HL-60/S4 treated with phorbol 12-myristate 13-acetate at 8.2 ng/mL for 4 days and 3 days (cell line): ENCODE measurements around the gene C12orf57.
"Not testable (repeated sequence)": the region's sequence is repeated elsewhere in the genome, so short reads cannot be mapped to it uniquely, and the experiment has no call there.

Source experiments
- in situ Hi-C: fragments of 300-500 bp; cut with MboI; formaldehyde crosslinking; loops from 2 replicates; pipeline ENCODE4 v1.15.0; 2022; ENCODE audit warnings: low sequenced_read_pairs

C12orf57 gene

GRCh38 chr12:6943722-6944380 lies at the start of gene C12orf57, which contains the start of gene RNU7-1:
Gene C12orf57 (plus strand): TSS chr12:6944022. CDS start chr12:6944122, 100 bp downstream.
Gene RNU7-1 (plus strand): TSS chr12:6943816.
- in situ Hi-C loops = no loop called here

- in situ Hi-C loops = no loop called here
These were observed 49.5 kb upstream of the C12orf57 start for GRCh38 chr12:6894321-6894720.

DNA sequence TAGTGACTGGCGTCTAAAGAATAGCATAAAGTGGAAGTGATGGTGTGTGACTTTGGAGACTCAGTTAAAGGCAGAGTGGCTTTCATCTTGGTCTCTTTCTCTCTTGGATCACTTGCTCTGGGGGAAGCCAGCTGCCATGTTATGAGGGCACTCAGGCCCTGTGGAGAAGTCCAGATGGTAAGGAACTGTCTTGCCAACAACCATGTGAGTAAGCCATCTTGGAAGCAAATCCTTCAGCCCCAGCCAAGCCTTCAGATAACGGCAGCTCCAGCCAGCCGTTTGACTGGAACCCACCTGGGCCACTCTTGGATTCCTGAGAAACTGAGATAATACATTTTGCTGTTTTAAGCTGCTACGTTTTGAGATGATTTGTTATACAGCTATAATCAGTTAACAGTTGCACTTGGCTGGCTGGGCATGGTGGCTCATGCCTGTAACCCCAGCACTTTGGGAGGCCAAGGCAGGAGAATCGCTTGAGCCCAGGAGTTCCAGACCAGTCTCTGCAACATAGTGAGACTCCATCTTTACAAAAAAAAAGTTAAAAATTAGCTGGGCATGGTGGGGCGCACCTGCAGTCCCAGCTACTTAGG lies 46.9 kb upstream of the C12orf57 start:
- in situ Hi-C loops = no loop called here

DNA sequence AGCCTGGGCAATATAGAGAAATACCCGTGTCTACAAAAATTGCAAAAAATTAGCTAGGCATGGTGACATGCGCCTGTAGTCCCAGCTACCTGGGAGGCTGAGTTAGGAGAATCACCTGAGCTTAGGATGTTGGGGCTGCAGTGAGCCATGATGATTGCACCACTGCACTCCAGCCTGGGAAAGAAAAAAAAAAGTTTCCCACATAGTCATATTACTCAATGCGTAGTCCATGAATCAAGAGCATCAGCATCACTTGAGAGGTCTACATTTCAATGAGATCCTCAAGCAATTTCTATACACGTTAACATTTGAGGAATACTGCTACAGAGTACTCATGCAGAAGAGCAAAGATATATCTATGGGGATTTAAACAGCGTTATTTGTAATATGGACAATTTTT lies 44.4 kb upstream of the C12orf57 start:
- in situ Hi-C loops = no loop called here

DNA sequence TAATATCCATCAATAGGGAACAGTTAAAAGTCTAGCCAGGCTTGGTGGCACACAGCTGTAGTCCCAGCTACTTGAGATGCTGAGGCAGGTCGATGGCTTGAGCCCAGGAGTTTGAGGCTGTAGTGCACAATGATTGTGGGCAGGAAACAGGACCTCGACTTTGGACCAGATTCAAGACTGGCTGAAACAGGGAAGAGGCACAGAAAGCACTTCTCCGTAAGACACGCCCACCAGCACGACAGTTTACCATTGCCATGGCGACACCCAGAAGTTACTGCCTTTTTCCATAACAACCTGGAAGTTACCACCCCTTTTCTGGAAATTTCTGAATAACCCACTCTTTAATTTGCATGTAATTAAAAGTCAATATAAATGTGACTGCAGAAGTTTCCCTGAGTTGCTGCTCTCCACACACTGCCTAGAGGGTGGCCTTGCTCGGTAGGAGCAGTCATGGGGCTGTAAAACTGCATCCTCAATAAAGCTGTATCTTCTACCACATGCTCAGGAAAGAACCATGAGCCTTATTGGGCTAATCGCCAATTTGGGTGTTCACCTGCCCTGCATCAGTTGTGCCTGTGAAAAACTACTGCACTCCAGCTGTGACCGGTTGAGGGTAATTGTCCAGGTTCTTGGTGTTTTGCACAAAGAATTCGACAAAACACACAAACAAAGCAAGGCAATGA lies 43.8 kb upstream of the C12orf57 start:
- in situ Hi-C loops = no loop called here

DNA sequence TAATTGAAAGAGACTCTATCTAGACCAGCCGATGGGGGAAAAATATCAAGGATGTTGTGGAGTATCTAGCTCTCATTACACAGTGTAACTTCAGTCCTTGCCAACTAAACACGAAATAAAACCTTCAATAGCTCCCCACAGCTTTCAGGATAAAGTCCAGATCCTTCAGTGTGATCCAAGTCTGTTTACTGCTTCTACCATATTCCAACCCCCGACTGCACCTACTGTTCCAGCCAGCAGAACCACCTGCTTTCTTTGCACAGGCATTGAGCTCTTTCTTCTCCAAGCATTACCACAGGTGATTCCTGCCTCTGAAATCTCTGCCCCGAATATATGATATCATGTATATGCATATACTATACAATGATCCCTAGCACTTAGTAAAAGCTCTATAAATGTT lies 41.4 kb upstream of the C12orf57 start:
- in situ Hi-C loops = no loop called here

GRCh38 chr12:6903722-6904121 lies 40.1 kb upstream of the C12orf57 start:
- in situ Hi-C loops = no loop called here

GRCh38 chr12:6904280-6905276 lies 39.2 kb upstream of the C12orf57 start, which contains the start of gene LRRC23:
Gene LRRC23 (plus strand): TSS chr12:6904822. CDS start chr12:6905634, 812 bp downstream.
- in situ Hi-C loops = no loop called here

DNA sequence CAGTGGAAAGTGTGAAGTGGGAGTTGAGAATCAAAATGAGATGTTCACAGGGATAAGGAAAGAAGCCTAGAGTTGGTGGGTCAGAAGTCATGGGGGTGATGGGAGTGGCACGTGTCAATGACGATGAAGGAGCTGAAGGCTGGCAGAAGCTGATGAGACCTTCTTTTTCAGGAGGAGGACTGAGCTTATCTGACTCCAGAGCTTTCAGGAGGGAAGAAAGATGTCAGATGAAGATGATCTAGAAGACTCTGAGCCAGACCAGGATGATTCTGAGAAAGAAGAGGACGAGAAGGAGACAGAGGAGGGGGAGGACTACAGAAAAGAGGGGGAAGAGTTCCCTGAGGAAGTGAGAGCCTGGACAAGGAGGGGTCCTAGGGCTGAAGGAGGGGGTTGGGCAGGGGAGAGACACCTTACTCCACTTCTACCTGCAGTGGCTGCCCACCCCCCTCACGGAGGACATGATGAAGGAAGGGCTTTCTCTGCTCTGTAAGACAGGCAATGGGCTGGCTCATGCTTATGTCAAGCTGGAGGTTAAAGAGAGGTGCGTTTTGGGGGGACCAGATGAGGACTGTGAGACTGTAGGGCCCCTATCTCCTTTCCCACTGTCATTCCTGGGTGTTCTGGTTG lies 38.3 kb upstream of the C12orf57 start:
- in situ Hi-C loops = no loop called here

- in situ Hi-C loops = not testable (repeated sequence)
These were observed 35.7 kb upstream of the C12orf57 start for GRCh38 chr12:6908141-6908540.

GRCh38 chr12:6909421-6910145 lies 34.2 kb upstream of the C12orf57 start:
- in situ Hi-C loops = no loop called here

DNA sequence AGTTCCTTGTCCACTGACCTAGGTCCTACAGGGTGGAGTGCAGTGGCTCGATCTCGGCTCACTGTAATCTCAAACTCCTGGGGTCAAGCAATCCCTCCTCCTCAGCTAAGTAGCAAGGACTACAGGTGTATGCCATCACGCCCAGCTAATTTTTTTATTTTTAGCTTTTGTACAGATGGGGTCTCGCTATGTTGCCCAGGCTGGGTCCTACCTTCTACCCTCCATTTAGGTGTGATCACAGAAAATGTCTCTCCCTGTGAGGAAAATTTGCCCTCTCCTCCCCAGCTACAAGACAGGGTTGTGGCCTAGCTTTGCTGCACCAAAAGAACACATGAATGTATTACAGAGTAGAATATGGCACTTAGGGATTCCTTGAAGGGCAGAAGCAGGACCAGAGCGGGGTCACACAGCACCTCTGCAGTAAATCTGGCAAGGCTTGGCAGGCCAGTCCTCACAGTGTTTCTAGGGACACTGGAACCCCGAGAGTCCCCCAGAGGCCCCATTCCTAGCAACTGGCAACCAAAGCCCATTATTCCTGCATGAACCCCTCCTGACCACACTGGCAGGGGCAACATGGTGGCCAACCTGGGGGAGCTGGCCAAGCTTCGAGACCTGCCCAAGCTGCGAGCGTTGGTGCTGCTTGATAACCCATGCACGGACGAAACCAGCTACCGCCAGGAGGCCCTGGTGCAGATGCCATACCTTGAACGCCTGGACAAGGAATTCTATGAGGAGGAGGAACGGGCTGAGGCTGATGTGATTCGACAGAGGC lies 31.5 kb upstream of the C12orf57 start:
- in situ Hi-C loops = no loop called here

DNA sequence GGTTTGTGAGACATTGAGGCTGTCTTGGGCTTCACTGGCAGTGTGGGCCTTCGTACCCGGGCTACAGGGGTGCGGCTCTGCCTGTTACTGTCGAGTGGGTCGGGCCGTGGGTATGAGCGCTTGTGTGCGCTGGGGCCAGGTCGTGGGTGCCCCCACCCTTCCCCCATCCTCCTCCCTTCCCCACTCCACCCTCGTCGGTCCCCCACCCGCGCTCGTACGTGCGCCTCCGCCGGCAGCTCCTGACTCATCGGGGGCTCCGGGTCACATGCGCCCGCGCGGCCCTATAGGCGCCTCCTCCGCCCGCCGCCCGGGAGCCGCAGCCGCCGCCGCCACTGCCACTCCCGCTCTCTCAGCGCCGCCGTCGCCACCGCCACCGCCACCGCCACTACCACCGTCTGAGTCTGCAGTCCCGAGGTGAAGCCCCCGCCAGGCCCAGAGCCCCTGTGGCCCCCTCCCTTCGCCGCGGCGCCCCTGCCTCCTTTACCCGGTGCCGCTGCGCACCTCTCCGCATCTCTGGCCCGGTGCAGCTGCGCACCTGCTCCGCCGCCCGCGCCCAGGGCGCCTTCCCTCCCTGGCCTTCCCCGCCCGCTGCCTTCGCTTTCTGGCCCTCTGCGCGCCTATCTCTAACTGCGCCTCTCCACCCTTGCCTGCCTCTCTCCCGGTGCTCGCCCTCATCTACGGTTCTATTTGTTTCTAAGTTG lies 29.4 kb upstream of the C12orf57 start, which contains the start of gene ENO2:
ENO2 (plus strand) TSS at position 335 of the 701 bp plus-strand sequence. CDS start 1,253 bp downstream, outside the sequence.
- in situ Hi-C loops = no loop called here

- in situ Hi-C loops = no loop called here
These were observed 28.7 kb upstream of the C12orf57 start for GRCh38 chr12:6914947-6915788.

DNA sequence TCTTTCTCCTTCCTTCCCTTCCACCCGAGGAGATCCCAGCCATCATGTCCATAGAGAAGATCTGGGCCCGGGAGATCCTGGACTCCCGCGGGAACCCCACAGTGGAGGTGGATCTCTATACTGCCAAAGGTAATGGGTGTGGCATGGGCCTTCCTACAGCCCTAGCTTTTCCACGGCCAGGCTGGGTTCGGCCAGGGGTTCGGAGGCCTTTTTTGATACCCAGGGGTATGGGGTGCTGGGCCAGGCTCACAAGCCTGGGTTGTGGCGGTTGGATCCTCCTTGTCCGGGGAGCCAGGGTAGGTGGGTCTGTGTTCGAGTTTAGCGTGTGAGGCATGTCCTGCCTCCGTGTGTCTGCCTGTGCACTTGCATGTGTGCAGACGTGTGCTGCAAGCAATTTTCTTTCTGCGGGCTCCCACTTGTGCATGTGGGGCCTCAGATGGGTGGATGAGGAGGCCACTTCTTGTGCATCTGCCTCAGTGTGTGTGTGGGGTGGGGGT lies 28.0 kb upstream of the C12orf57 start:
- in situ Hi-C loops = no loop called here

DNA sequence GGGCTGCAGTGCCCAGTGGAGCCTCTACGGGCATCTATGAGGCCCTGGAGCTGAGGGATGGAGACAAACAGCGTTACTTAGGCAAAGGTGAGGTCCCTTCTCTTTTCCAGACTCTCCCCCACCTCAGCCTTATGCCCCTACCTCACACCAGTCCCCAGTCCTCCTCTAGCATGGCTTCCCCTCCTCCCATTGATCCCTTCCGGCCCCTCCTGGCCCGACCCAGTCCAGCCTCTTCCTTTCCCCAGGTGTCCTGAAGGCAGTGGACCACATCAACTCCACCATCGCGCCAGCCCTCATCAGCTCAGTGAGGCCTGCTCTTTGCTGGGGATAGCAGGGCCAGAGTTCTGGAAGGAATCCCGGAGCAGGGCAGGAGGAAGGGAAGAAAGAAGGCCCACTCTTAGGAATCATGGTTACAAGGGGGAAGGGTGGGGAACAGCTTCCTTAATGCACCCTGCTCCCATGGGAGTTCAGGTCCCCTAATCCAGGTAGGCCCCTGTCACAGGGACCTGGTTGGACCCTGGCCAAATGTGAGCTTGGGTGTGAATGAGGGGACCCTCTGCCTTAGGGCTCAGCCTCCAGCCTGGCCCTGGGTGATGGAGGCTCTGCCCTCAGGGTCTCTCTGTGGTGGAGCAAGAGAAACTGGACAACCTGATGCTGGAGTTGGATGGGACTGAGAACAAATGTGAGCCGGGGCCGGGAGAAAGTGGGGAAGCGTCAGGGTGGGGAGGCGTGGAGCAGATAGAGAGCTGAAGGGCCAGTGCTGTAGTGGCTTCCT lies 27.2 kb upstream of the C12orf57 start:
- in situ Hi-C loops = no loop called here
